IMR-90 (cell line): ENCODE measurements around the gene BANF1. TPM values are rescaled to one million over a fixed set of nuclear protein-coding genes. Genes with fewer than 3 reads are reported as not detected.

Experiments used
- ATAC-seq: fragments of 200-7000 bp; cut with Tn5 transposase; 2 replicates; pipeline ENCODE4 v1.9.1; 2020; ENCODE audit warnings: low read depth, mild to moderate bottlenecking, moderate library complexity
- BruUV-seq: library from RNA; stranded (reverse); fragments of 400-500 nt; replicated peaks from 2 replicates; lab custom pipeline; 2021; lab: Mats Ljungman, UMichigan
- CTCF ChIA-PET: fragments of 300-600 bp; formaldehyde crosslinking; extraction: SDS; loops from one replicate; lab custom pipeline; 2021; ENCODE audit warnings: antibody characterized with exemption; lab: Yijun Ruan, JAX
- POLR2A ChIA-PET: fragments of 300-600 bp; sonication (Branson Sonifier 250); formaldehyde crosslinking; loops from one replicate; lab custom pipeline; 2022; ENCODE audit warnings: antibody characterized with exemption; ENCODE audit not compliant: unreplicated experiment; lab: Charles Lee
- DNase-seq: peaks from one replicate; pipeline ENCODE4 v3.0.0; 2013
- H2AFZ ChIP-seq: replicated peaks from 2 replicates; pipeline ENCODE3; 2013; ENCODE audit warnings: low read length, mild to moderate bottlenecking; ENCODE audit not compliant: poor library complexity
- H2AK5ac ChIP-seq: 2 replicates; pipeline ENCODE4 v1.6.1; 2013; ENCODE audit warnings: low read depth, low read length, inconsistent platforms
- H2AK9ac ChIP-seq: replicated peaks from 2 replicates; pipeline ENCODE3; 2013; ENCODE audit warnings: mild to moderate bottlenecking, low read depth, low read length, moderate library complexity; ENCODE audit not compliant: poor library complexity
- H2BK120ac ChIP-seq: 2 replicates; pipeline ENCODE4 v1.6.1; 2013; ENCODE audit warnings: low read depth, low read length, inconsistent platforms
- H2BK15ac ChIP-seq: 3 replicates; pipeline ENCODE4 v1.6.1; 2013; ENCODE audit warnings: low read depth, low read length, inconsistent platforms
- H2BK20ac ChIP-seq: 2 replicates; pipeline ENCODE4 v1.6.1; 2013; ENCODE audit warnings: low read depth, mild to moderate bottlenecking, inconsistent platforms, low read length, moderate library complexity
- H2BK5ac ChIP-seq: 2 replicates; pipeline ENCODE4 v1.6.1; 2013; ENCODE audit warnings: mild to moderate bottlenecking, low read depth, low read length, inconsistent platforms; ENCODE audit not compliant: poor library complexity, severe bottlenecking
- H3K14ac ChIP-seq: replicated peaks from 2 replicates; pipeline ENCODE4 v1.6.1; 2013; ENCODE audit warnings: low read depth, low read length, inconsistent platforms
- H3K18ac ChIP-seq: 2 replicates; pipeline ENCODE4 v1.6.1; 2013; ENCODE audit warnings: low read depth, low read length, control low read depth
- H3K23ac ChIP-seq: 2 replicates; pipeline ENCODE4 v1.6.1; 2013; ENCODE audit warnings: low read depth, low read length, inconsistent platforms
- H3K27ac ChIP-seq: 2 replicates; pipeline ENCODE4 v1.5.1; 2013; ENCODE audit warnings: mild to moderate bottlenecking, control low read depth, low read length; ENCODE audit not compliant: insufficient read depth
- H3K27me3 ChIP-seq: 2 replicates; pipeline ENCODE4 v1.6.1; 2013; ENCODE audit warnings: low read length; ENCODE audit not compliant: control insufficient read depth, insufficient read depth
- H3K36me3 ChIP-seq: 2 replicates; pipeline ENCODE4 v1.6.1; 2013; ENCODE audit warnings: low read length, mixed read lengths; ENCODE audit not compliant: control insufficient read depth, insufficient read depth
- H3K4ac ChIP-seq: 2 replicates; pipeline ENCODE4 v1.6.1; 2013; ENCODE audit warnings: low read depth, low read length, inconsistent platforms
- H3K4me1 ChIP-seq: 2 replicates; pipeline ENCODE4 v1.6.1; 2013; ENCODE audit warnings: low read length, mixed read lengths; ENCODE audit not compliant: control insufficient read depth, insufficient read depth
- H3K4me2 ChIP-seq: 2 replicates; pipeline ENCODE4 v1.6.1; 2013; ENCODE audit warnings: low read depth, mild to moderate bottlenecking, control low read depth, low read length, moderate library complexity
- H3K4me3 ChIP-seq: 2 replicates; pipeline ENCODE4 v1.5.1; 2013; ENCODE audit warnings: low read depth, mild to moderate bottlenecking, control low read depth, low read length, moderate library complexity; ENCODE audit not compliant: insufficient read depth
- H3K56ac ChIP-seq: 2 replicates; pipeline ENCODE4 v1.6.1; 2013; ENCODE audit warnings: low read length, inconsistent platforms; ENCODE audit not compliant: insufficient read depth; ENCODE audit errors: extremely low read depth
- H3K79me1 ChIP-seq, 2 experiments: 2 replicates each; pipeline ENCODE4 v1.6.1; 2013; ENCODE audit warnings: low read length in 2 of 2, inconsistent platforms in 1 of 2, low read depth in 1 of 2
- H3K9ac ChIP-seq: 2 replicates; pipeline ENCODE4 v1.6.1; 2013; ENCODE audit warnings: low read depth, low read length, control low read depth
- H3K9me1 ChIP-seq: 2 replicates; pipeline ENCODE4 v1.6.1; 2013; ENCODE audit warnings: low read length, inconsistent platforms; ENCODE audit not compliant: insufficient read depth
- H3K9me3 ChIP-seq: 2 replicates; pipeline ENCODE4 v1.6.1; 2013; ENCODE audit warnings: low read length; ENCODE audit not compliant: control insufficient read depth, insufficient read depth
- H4K20me1 ChIP-seq: 2 replicates; pipeline ENCODE4 v1.6.1; 2013; ENCODE audit warnings: low read length, inconsistent platforms; ENCODE audit not compliant: insufficient read depth
- H4K5ac ChIP-seq: 2 replicates; pipeline ENCODE4 v1.6.1; 2013; ENCODE audit warnings: mild to moderate bottlenecking, low read depth, low read length, control low read depth
- H4K8ac ChIP-seq, 2 experiments: 2 replicates each; pipeline ENCODE4 v1.6.1; 2013; ENCODE audit warnings: low read depth in 2 of 2, low read length in 2 of 2, control low read depth in 1 of 2, inconsistent platforms in 1 of 2
- H4K91ac ChIP-seq: 2 replicates; pipeline ENCODE4 v1.6.1; 2013; ENCODE audit warnings: low read depth, low read length, inconsistent platforms; ENCODE audit not compliant: insufficient read depth
- BHLHE40 ChIP-seq: fragments of 150-350 bp; IDR thresholded peaks from 2 replicates; pipeline ENCODE4 v1.6.1; 2016; ENCODE audit warnings: mild to moderate bottlenecking, low read depth, low read length
- CEBPB ChIP-seq: IDR thresholded peaks from 2 replicates; pipeline ENCODE4 v1.6.1; 2012; ENCODE audit warnings: low read depth, low read length, improper control_type of control experiment
- CHD1 ChIP-seq: IDR thresholded peaks from 2 replicates; pipeline ENCODE4 v1.6.1; 2012; ENCODE audit warnings: low read depth, low read length, improper control_type of control experiment
- ELK1 ChIP-seq: fragments of 150-350 bp; IDR thresholded peaks from 2 replicates; pipeline ENCODE4 v1.6.1; 2016; ENCODE audit warnings: low read depth, mild to moderate bottlenecking, low read length, moderate library complexity, borderline replicate concordance
- FOS ChIP-seq: fragments of 150-350 bp; IDR thresholded peaks from 2 replicates; pipeline ENCODE4 v1.6.1; 2016; ENCODE audit warnings: low read depth, low read length
- MAFK ChIP-seq: IDR thresholded peaks from 2 replicates; pipeline ENCODE4 v1.6.1; 2012; ENCODE audit warnings: low read depth, low read length, improper control_type of control experiment
- MAZ ChIP-seq: IDR thresholded peaks from 2 replicates; pipeline ENCODE4 v1.6.1; 2012; ENCODE audit warnings: low read depth, mild to moderate bottlenecking, low read length, improper control_type of control experiment, moderate library complexity, borderline replicate concordance
- POLR2A ChIP-seq: IDR thresholded peaks from 2 replicates; pipeline ENCODE4 v1.6.1; 2012; ENCODE audit warnings: mild to moderate bottlenecking, low read depth, low read length
- RAD21 ChIP-seq: IDR thresholded peaks from 2 replicates; pipeline ENCODE4 v1.6.1; 2012; ENCODE audit warnings: low read length, improper control_type of control experiment
- USF2 ChIP-seq: fragments of 150-350 bp; IDR thresholded peaks from 2 replicates; pipeline ENCODE4 v1.6.1; 2017; ENCODE audit warnings: mild to moderate bottlenecking, antibody characterized with exemption, low read length, low read depth
- WGBS, 2 experiments: methylation state at CpG; one replicate each; pipeline versions ENCODE4 v1.1.5 to v1.1.7; 2013; ENCODE audit warnings: missing lambda C conversion rate in 2 of 2; ENCODE audit not compliant: insufficient read length in 1 of 2; ENCODE audit errors: extremely low coverage in 2 of 2; 5-methylcytosine and 5-hydroxymethylcytosine counted together
- dilution Hi-C: fragments of 300-500 bp; cut with HindIII; formaldehyde crosslinking; loops from one replicate; pipeline ENCODE4 v1.14.3; 2018; ENCODE audit warnings: low sequenced_read_pairs; ENCODE audit not compliant: unreplicated experiment
- in situ Hi-C: fragments of 300-500 bp; cut with MboI; formaldehyde crosslinking; loops from 3 replicates; pipeline ENCODE4 v1.14.3; 2019; ENCODE audit warnings: low sequenced_read_pairs, inconsistent platforms, mixed read lengths
- intact Hi-C: fragments of 100-400 bp; cut with micrococcal nuclease; formaldehyde crosslinking; loops from 2 replicates; pipeline ENCODE4 v1.10.0; 2022
- polyA plus RNA-seq, 3 experiments: library from polyadenylated mRNA; depleted of rRNA; stranded (reverse); fragments of >200 nt; gene quantifications; 2 replicates each; pipeline ENCODE4 v1.2.3, GENCODE V29; 2012; ENCODE audit warnings: low replicate concordance in 1 of 3
- total RNA-seq: library from RNA; depleted of rRNA; stranded (reverse); fragments of >200 nt; gene quantifications from 2 replicates; pipeline ENCODE4 v1.2.3, GENCODE V29; 2012

Gene BANF1
- total and polyA plus RNA-seq, 2 of the 4 experiments (the other 2 are of a cell fraction), result 36.6 to 242 TPM

- no peak for TF ChIP-seq POLR2A
- no peak for TF ChIP-seq MAZ
- no peak for TF ChIP-seq RAD21
- TF ChIP-seq CHD1, result no peak
Observed at GRCh38 chr11:66036334-66036710, 34.0 kb downstream of the BANF1 start (continued).

GRCh38 chr11:66037327-66037726 lies 35.0 kb downstream of the BANF1 start:
- ATAC-seq, result no peak
- TF ChIP-seq USF2 (no peak), CHD1 (no peak), CEBPB (no peak), FOS (no peak), ELK1 (no peak), MAFK (no peak), BHLHE40 (no peak)
- Histone ChIP-seq H3K4me1 (no peaks in the 10 kb centered on the region; the same call in 1 of the 2 replicates), H3K27ac (no peak overlapping the region), H3K9me3 (peaks cover 7% of the 10 kb centered on the region; the same call in 1 of the 2 replicates), H4K8ac (no peak overlapping the region), H2BK20ac (no peak overlapping the region), H3K4me2 (no peak overlapping the region), H3K27me3 (peaks cover 14% of the 10 kb centered on the region), H2AFZ (no peak overlapping the region), H3K9me1 (no peaks in the 10 kb centered on the region), H4K5ac (no peak overlapping the region), H2BK15ac (no peak overlapping the region), H3K18ac (no peak overlapping the region), H2BK120ac (no peak overlapping the region), H2BK5ac (no peak overlapping the region), H3K23ac (no peak overlapping the region), H3K4me3 (no peak overlapping the region), H2AK9ac (no peak overlapping the region), H4K20me1 (0 out of 2 replicates have a peak, but pooled peaks cover 3% of the 10 kb centered on the region), H3K9ac (no peak overlapping the region), H3K14ac (no peak overlapping the region), H4K91ac (no peak overlapping the region), H3K36me3 (no peaks in the 10 kb centered on the region), H3K4ac (no peak overlapping the region), H2AK5ac (no peak overlapping the region), H3K56ac (no peak overlapping the region), H3K79me1 (no peaks in the 10 kb centered on the region)
- no peak for DNase-seq
- in situ Hi-C loops (no loop called here), intact Hi-C loops (no loop called here), dilution Hi-C loops (no loop called here)
- no TSS peak for BruUV-seq
- POLR2A ChIA-PET, result interaction anchor here (0.5 kb wide), 1 partner anchor 45 kb away, joined by 3 read pairs; no protein-coding TSS in a partner anchor
- no CpG with 5 or more reads among the region's 3 CpGs for WGBS, 2 experiments
- CTCF ChIA-PET, result no interaction called here
